ENCODE data around the gene PPP1CA. TPM values are rescaled to one million over a fixed set of nuclear protein-coding genes. Genes with fewer than 3 reads are reported as not detected.

The PPP1CA gene
- total and polyA plus RNA-seq, 8 donors = 108 to 173 (median 140) TPM

GRCh38 chr11:67440229-67441097 lies 38.8 kb upstream of the PPP1CA start:
- no peak for ATAC-seq
- intact Hi-C loops (cut with DNase I) = no loop called here
- TF ChIP-seq CTCF (IDR thresholded peaks at IDR 0.05) = no peak

GRCh38 chr11:67439321-67440228 lies 37.9 kb upstream of the PPP1CA start:
- no peak for TF ChIP-seq CTCF (IDR thresholded peaks at IDR 0.05)
- intact Hi-C loops (cut with DNase I) = no loop called here
- ATAC-seq (peak; percentile 2), DNase-seq (peak in 1 of 4 donors; percentile 81)
- H3K27me3 ChIP-seq = no peaks in the 10 kb centered on the region
- peak overlapping the region in 1 of 2 donors; percentile 45 for H3K27ac ChIP-seq
- peaks cover 0 to 73% of the 10 kb centered on the region in 2 donors for H3K36me3 ChIP-seq
- no peaks in the 10 kb centered on the region for H3K9me3 ChIP-seq
- peak overlapping the region in 1 of 2 donors; percentile 34 for H3K4me3 ChIP-seq
- H3K4me1 ChIP-seq = peaks cover 6 to 83% of the 10 kb centered on the region in 2 donors

More at GRCh38 chr11:67440229-67441097, 38.8 kb upstream of the PPP1CA start:
- Histone ChIP-seq H3K4me1 (peaks cover 6 to 81% of the 10 kb centered on the region in 2 donors), H3K27ac (peak overlapping the region in 1 of 2 donors; percentile 45), H3K27me3 (no peaks in the 10 kb centered on the region), H3K36me3 (peaks cover 0 to 64% of the 10 kb centered on the region in 2 donors), H3K9me3 (no peaks in the 10 kb centered on the region), H3K4me3 (no peak overlapping the region)
- DNase-seq = peak in 1 of 4 donors; percentile 55

- no peak for TF ChIP-seq CTCF (IDR thresholded peaks at IDR 0.05)
- intact Hi-C loops (cut with DNase I) = no loop called here
- peaks cover 0 to 85% of the 10 kb centered on the region in 2 donors for H3K36me3 ChIP-seq
- DNase-seq = peak in 1 of 4 donors; percentile 81
- peaks cover 6 to 73% of the 10 kb centered on the region in 2 donors for H3K4me1 ChIP-seq
- no peaks in the 10 kb centered on the region for H3K27me3 ChIP-seq
- peak overlapping the region in 1 of 2 donors; percentile 34 for H3K4me3 ChIP-seq
- H3K27ac ChIP-seq = peak overlapping the region in 1 of 2 donors; percentile 45
- H3K9me3 ChIP-seq = no peaks in the 10 kb centered on the region
- no peak for ATAC-seq
Measured at GRCh38 chr11:67438158-67438902, 36.7 kb upstream of the PPP1CA start.

- intact Hi-C loops (cut with DNase I) = no loop called here
- H3K27me3 ChIP-seq = no peaks in the 10 kb centered on the region
- DNase-seq (no peak), ATAC-seq (no peak)
- peaks cover 0 to 90% of the 10 kb centered on the region in 2 donors for H3K36me3 ChIP-seq
- H3K9me3 ChIP-seq = no peaks in the 10 kb centered on the region
- H3K27ac ChIP-seq = peak overlapping the region in 1 of 2 donors; percentile 45
- H3K4me1 ChIP-seq = peaks cover 6 to 70% of the 10 kb centered on the region in 2 donors
- TF ChIP-seq CTCF (IDR thresholded peaks at IDR 0.05) = no peak
- H3K4me3 ChIP-seq = peak overlapping the region in 1 of 2 donors; percentile 34
Measured at GRCh38 chr11:67437809-67438157, 36.1 kb upstream of the PPP1CA start.

Measured in left lung (tissue), 10 donors.